Cardiac muscle cell (in vitro differentiated cells and primary cell): ENCODE data around the gene PLXNA2. TPM values are rescaled to one million over a fixed set of nuclear protein-coding genes. Genes with fewer than 3 reads are reported as not detected.
A peak's percentile ranks its signal among the peaks of the same experiment; 100 is the strongest.

Experiments used
- DNase-seq, 2 donors: peaks; one replicate each; pipeline versions ENCODE4 v3.0.0 to v3.0.0-alpha.2; 2010 to 2017; ENCODE audit warnings: low read depth in 1 of 2, low spot score in 1 of 2
- H3K27ac ChIP-seq: fragments of 200-600 bp; sonication (generic); 2 replicates; pipeline ENCODE4 v1.5.1; 2016
- H3K27me3 ChIP-seq: fragments of 200-600 bp; sonication (generic); 2 replicates; pipeline ENCODE4 v1.6.0; 2016; ENCODE audit warnings: control low read depth
- H3K36me3 ChIP-seq: fragments of 200-600 bp; sonication (generic); 2 replicates; pipeline ENCODE4 v1.5.1; 2016; ENCODE audit warnings: control low read depth
- H3K4me1 ChIP-seq: fragments of 200-600 bp; sonication (generic); 2 replicates; pipeline ENCODE4 v1.8.1; 2017; ENCODE audit warnings: low read depth, mild to moderate bottlenecking, mixed run types
- H3K4me3 ChIP-seq: fragments of 200-600 bp; sonication (generic); 2 replicates; pipeline ENCODE4 v1.5.1; 2016; ENCODE audit warnings: mild to moderate bottlenecking
- H3K9me3 ChIP-seq: fragments of 200-600 bp; sonication (generic); 2 replicates; pipeline ENCODE4 v1.5.1; 2017; ENCODE audit warnings: low read depth, mild to moderate bottlenecking, control low read depth
- polyA plus RNA-seq: library from polyadenylated mRNA; unstranded; fragments of >200 nt; fragmentation: Nextera tagmentation; extraction: Ambion mirVana; gene quantifications from 2 replicates; pipeline ENCODE4 v1.2.1, GENCODE V29; 2016
- total RNA-seq: library from RNA; depleted of rRNA; stranded (reverse); fragments of >200 nt; gene quantifications from 2 replicates; pipeline ENCODE4 v1.2.3, GENCODE V29; 2016
- TF ChIP-seq, protein P1 (sequence below): IDR thresholded peaks from 2 replicates; pipeline ENCODE4 v1.5.1; 2012; ENCODE audit warnings: low read depth, mild to moderate bottlenecking, low read length

PLXNA2 gene
- total and polyA plus RNA-seq, 2 experiments from 2014 or later = 23.2 to 55.3 TPM

GRCh38 chr1:208158640-208159554, 85.3 kb downstream of the PLXNA2 start:
- Histone ChIP-seq H3K27ac (peak overlapping the region; percentile 31), H3K4me3 (no peak overlapping the region), H3K4me1 (peaks cover 49% of the 10 kb centered on the region), H3K36me3 (no peaks in the 10 kb centered on the region), H3K9me3 (no peaks in the 10 kb centered on the region), H3K27me3 (peaks cover 3% of the 10 kb centered on the region)
- peak in 1 of 2 donors; percentile 35 for DNase-seq
- TF ChIP-seq, protein P1, sequence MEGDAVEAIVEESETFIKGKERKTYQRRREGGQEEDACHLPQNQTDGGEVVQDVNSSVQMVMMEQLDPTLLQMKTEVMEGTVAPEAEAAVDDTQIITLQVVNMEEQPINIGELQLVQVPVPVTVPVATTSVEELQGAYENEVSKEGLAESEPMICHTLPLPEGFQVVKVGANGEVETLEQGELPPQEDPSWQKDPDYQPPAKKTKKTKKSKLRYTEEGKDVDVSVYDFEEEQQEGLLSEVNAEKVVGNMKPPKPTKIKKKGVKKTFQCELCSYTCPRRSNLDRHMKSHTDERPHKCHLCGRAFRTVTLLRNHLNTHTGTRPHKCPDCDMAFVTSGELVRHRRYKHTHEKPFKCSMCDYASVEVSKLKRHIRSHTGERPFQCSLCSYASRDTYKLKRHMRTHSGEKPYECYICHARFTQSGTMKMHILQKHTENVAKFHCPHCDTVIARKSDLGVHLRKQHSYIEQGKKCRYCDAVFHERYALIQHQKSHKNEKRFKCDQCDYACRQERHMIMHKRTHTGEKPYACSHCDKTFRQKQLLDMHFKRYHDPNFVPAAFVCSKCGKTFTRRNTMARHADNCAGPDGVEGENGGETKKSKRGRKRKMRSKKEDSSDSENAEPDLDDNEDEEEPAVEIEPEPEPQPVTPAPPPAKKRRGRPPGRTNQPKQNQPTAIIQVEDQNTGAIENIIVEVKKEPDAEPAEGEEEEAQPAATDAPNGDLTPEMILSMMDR = no peak

GRCh38 chr1:208157769-208158168, 86.4 kb downstream of the PLXNA2 start:
- H3K4me3 ChIP-seq = no peak overlapping the region
- H3K9me3 ChIP-seq = no peaks in the 10 kb centered on the region
- H3K4me1 ChIP-seq = peaks cover 39% of the 10 kb centered on the region
- no peak overlapping the region for H3K27ac ChIP-seq
- peaks cover 3% of the 10 kb centered on the region for H3K27me3 ChIP-seq
- TF ChIP-seq, protein P1 = no peak
- no peak for DNase-seq
- no peaks in the 10 kb centered on the region for H3K36me3 ChIP-seq

GRCh38 chr1:208156741-208157140, 87.4 kb downstream of the PLXNA2 start:
- Histone ChIP-seq H3K4me3 (no peak overlapping the region), H3K27ac (no peak overlapping the region), H3K4me1 (peaks cover 28% of the 10 kb centered on the region), H3K9me3 (no peaks in the 10 kb centered on the region), H3K36me3 (no peaks in the 10 kb centered on the region), H3K27me3 (peaks cover 3% of the 10 kb centered on the region)
- DNase-seq = no peak
- TF ChIP-seq, protein P1 = no peak

DNA sequence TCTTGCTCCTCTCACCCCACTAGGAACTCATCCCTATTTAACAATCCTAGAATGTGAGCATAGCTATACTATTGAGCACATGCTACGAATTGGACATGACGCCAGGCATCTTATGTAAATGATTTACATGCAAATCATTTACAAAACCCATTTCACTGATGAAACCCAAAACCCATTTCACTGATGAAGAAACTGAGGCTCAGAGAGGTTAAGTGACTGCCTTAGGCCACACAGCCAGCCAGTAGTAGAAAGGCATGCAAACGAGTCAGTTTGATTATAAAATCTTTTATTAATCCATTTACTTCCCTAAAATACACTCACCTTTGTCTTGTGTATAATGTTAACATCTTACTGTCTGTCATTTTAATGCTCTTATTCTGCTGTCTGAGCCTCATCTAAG, 87.9 kb downstream of the PLXNA2 start:
- H3K36me3 ChIP-seq = no peaks in the 10 kb centered on the region
- H3K4me1 ChIP-seq = peaks cover 24% of the 10 kb centered on the region
- no peaks in the 10 kb centered on the region for H3K9me3 ChIP-seq
- no peak overlapping the region for H3K4me3 ChIP-seq
- TF ChIP-seq, protein P1 = no peak
- H3K27me3 ChIP-seq = peaks cover 3% of the 10 kb centered on the region
- no peak overlapping the region for H3K27ac ChIP-seq
- DNase-seq = no peak

DNA sequence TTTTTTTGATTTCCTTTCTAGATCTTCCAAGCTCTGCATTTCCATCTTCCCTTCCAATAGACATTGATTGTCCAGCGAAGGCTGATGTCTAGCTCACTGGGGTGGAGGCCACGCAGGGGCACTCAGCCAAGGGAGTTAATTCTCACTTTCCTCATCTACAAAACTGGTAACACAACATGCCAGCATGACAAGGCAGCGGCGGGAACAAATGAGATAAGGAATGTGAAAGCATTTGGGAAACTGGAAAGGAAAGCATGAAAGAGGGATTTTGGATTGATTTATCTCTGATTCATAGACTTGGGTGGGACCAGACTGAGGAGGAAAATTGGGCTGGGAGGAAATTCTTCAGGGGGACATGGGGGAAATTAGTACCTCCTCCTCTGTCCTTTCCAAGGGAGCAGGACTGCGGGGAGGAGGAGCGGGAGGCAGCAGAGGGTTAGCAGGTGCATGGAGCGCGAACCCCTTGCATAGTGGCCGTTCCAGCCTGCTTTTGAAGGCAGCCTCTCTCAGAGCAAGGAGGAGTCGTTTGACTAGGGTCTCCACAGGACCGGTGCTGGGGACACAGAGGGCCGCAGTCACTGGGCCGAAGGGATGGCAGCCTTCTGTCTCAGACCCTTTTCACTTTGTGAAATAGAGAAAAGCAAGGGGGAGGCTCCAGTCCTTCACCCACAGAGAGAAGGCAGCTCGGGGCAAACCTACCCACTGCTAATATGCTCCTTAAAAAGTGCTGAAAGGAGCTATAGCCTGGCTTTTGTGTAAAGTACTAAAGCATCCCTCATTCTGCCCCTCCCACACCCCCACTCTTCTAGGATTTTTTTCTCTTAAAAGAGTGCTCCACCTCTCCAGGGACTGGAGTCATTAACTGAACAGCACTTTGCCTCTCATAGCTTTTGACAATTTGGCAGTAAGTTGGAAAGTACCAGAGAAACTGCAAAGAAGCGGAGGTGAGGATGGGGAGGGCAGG, 89.2 kb downstream of the PLXNA2 start:
- TF ChIP-seq, protein P1 = no peak
- no peaks in the 10 kb centered on the region for H3K9me3 ChIP-seq
- H3K27me3 ChIP-seq = peaks cover 3% of the 10 kb centered on the region
- peaks cover 19% of the 10 kb centered on the region for H3K4me1 ChIP-seq
- H3K36me3 ChIP-seq = no peaks in the 10 kb centered on the region
- H3K27ac ChIP-seq = no peak overlapping the region
- DNase-seq = no peak
- no peak overlapping the region for H3K4me3 ChIP-seq
